Caki2 (cell line): Measurements from ENCODE around the gene VSTM2B. TPM values are rescaled to one million over a fixed set of nuclear protein-coding genes. Genes with fewer than 3 reads are reported as not detected.

Experiments
- DNase-seq: peaks from one replicate; pipeline ENCODE4 v3.0.0-alpha.2; 2015; ENCODE audit warnings: low read depth
- in situ Hi-C: cut with HindIII; loops from 2 replicates; pipeline ENCODE4 v1.10.0; 2016; ENCODE audit warnings: low sequenced_read_pairs, low pct_unique_long_range_greater_than_20kb, mixed read lengths
- total RNA-seq: library from RNA; depleted of rRNA; stranded (reverse); fragments of >200 nt; shearing (Covaris generic); gene quantifications from 2 replicates; pipeline ENCODE4 v1.2.3, GENCODE V29; 2014; ENCODE audit warnings: low replicate concordance

VSTM2B gene
- total RNA-seq, 1 experiment from 2014 or later, result not detected

DNA sequence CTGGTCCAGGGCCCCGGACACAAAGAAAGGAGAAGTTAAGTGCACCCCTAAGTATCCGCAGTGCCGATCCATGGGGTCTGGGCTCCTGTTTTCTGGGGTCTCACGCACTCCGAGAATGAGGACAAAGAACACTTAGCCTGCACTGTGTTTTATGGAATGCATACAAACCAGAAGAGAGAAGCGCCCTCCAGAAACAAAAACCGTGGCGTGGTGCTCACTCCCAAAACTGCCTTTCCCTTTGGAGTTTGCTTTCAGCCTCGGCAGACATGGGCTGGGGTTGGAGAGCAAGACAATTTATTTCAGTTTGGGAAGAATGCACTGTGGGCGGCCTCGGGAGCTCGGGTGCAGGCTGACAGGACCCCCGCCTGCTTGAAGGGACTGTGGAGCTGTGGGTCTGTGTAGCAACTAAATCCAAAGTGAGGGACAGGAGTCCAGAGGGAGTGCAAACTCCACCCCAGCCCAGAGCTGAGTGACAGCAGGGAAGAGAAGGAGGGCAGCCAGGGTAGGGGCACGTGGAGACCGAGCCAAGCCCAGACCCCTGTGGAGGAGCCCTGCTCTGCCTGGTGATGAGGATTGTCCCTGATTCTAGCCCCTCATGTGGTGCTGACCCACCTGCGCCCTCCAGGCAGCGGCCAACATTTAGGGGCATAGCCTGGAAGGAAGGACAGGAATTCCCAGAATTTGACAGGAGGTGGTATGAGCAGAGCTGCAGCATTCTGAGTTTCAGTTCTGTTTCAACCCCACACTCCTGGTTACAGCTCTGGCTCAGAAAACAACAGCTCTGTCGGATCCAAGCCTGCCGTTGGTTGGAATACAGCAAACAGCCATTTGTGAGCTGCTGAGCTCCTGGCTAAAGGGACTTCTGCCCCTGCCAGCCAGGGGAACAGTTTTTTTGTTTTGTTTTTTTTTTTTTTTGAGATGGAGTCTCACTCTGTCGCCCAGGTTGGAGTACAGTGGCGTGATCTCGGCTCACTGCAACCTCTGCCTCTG lies 42.5 kb downstream of the VSTM2B start:
- in situ Hi-C loops, result no loop called here
- DNase-seq, result no peak

DNA sequence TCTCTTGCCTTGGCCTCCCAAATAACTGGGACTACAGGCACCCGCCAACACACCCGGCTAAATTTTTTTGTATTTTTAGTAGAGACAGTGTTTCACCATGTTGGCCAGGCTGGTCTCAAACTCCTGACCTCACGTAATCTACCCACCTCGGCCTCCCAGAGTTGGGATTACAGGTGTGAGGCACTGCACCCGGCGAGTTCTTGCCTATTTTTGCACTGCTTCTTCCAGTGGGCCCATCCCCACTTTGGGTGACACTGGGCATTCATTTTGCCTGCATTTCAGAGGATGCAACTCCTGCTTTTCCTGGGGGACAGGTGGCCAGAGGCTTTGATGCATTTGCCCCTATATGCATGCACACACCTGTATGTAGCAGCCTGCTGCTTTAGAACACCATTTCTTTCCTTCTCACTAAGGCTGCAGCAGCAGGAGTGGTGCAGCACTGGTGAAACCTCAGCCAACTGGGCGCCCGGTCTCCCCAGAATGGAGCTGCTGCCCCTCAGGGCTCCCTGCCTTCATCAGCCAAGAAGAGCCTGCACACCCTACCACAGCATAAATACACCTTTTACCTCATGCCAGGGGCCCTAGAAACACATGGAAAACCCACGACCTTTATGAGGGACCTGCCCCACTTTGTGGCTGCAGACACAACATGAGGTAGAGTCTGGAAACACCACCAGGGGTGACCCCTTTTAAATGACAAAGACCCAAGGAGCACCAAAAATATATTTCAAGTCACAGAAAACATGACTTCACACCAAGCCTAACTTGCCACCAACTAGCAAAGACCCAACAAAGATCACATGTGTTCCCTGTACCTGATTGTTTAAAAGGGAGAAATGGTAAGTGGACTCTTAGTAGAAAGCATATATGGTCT lies 43.5 kb downstream of the VSTM2B start:
- in situ Hi-C loops, result no loop called here
- DNase-seq, result no peak

DNA sequence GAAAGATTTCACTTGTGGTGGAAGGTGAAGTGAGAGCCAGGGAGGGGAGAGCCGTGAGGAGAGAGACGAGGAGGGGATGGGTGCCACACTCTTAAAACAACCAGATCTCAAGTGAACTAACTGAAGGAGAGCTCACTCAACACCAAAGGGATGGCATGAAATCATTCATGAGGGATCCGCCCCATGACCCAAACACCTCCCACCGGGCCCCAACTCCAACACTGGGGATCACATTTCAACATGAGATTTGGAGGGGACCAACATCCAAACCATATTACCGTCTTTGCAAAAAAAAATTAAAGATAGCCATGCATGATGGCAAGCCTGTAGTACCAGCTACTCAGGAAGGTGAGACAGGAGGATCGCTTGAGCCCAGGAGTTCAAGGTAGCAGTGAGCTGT lies 45.4 kb downstream of the VSTM2B start:
- in situ Hi-C loops, result no loop called here

DNA sequence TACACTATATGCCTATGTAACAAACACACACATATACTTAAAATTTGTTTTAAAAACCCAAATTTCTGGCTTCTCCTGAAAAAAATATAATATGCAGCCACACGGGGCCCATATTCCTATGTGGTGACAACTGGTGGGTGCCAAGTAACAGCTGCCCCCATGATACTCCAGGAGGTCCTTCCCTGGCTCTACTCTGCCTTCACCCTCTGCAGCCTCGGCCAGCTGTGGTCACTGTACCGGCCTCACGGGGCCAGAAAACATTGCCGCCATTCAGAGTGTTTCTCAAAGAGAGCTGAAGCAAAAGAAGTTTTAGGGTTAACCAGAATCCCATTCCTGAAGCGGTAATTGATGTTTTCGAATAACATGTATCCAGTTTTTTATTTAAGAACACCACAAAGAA lies 47.7 kb downstream of the VSTM2B start:
- no peak for DNase-seq
- in situ Hi-C loops, result no loop called here

More for the DNA sequence above, 45.4 kb downstream of the VSTM2B start:
- DNase-seq, result no peak

DNA sequence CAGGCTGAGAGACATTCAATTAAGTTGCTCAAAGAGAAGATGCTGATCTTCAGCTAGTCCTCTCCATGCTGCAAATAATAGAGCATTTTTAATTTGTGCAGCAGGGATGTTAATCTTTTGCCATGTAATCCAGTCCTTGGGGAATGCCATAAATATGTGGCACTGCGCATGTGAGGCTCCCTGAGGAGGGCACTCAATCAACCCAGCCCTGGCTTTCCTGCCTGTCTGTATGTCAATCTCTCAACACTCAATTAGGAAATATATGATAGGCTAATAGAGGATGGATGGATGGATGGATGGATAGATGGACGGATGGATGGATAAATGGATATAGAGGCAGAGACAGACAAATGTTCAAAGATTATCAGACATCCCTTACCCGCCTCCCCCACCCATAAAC lies 48.7 kb downstream of the VSTM2B start:
- in situ Hi-C loops, result no loop called here
- DNase-seq, result no peak

DNA sequence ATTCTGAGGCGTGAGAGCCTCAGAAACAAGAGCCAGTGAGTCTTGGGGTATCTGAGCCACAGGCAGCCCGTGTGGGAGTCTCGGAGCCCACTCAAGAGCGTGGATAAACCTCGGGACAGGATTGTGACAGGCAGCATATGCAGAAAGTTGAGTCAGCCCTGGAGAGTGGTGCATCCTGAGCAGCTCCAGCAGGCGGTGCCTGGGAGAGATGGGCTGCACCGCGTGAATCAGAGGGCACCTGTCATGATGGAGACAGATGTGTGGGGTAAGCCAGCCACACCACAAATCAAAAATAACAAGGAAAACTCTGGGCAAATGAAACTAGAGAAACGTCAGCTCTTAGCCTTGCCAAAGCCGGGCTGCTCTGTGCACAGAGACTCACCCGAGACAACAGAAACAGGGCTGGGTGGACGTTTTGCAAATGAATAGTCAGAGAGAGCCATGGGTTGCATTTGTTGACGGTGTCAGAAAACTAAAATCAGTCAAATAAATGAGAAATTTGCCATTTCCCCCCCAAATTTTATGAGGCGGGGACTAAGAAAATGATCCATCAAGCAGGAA lies 50.3 kb downstream of the VSTM2B start:
- in situ Hi-C loops, result no loop called here
- no peak for DNase-seq

DNA sequence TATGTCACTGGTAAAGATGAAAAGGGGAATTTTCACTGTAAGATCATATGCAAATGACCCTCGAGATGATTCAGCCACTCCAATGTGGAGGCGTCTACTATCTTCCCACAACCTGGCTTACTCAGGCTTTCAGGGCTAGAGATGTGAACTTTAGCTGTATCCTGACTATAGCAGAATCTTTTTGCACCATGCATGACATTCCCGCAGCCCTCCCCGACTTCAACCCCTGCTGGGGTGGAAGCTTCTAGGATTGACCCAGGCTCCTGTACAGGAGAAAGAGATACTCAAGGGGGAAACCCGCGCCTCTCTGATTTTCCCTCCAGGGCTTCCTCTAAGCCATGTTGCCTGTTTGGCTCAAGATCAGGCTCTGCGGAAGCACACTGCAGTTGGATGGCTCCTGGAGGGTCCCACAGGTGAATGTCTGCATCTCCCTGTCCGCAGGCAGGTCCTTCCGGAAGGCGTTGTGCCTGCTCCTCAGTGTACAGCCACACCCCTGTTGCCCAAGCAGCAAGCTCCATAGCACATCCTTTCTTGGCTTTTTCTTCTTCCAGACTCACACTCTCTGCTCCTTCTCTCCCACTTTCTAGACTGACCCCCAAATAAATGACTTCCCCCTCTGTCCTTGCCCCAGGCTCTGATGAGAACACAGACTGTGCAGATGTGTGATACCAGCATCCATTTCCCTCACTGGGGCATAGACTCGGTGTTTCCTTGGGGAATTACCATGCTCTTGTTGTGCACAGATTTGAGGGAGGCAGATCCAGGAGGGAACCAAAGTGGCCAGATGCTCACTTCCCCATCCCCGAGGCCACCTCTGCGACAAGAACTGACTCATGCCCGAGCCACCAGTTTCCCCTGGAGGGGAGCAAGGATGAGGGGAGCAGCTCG lies 51.2 kb downstream of the VSTM2B start:
- peak; percentile 40 for DNase-seq
- in situ Hi-C loops, result no loop called here

DNA sequence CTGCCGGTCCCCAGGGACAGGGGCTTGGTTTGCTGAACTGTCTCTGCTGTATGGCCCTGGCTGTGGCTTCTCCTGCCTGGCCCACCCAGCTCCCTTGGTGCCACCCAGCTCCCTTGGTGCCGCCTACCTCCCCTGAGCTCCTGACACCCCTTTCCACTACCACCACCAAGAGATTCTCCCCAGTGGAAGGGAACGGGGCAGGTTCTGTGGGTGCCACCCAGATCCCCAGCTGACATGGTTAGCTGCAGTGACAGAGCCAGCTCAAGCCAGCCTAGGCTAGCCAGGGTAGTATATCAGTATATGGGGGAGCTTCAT lies 51.8 kb downstream of the VSTM2B start:
- in situ Hi-C loops, result no loop called here
- no peak for DNase-seq

DNA sequence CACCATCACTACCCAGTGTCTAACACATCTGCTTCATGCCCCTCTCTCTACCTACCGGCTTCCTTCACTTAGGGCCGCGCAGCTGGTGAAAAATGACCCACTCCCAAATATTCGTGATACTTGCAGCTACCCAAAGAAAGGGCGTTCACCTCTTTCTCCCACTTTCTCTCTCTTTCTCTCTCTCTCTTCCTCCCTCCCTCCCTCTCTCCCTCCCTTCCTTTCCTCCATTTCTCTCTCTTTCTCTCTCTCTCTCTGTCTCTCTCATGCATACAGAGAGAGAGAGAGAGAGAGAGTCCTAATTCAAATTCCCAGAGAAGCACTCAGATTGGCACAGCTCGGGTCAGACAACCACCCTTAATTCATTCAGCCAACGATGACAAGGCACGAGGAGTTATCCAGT lies 52.6 kb downstream of the VSTM2B start:
- in situ Hi-C loops, result no loop called here
- DNase-seq, result no peak

DNA sequence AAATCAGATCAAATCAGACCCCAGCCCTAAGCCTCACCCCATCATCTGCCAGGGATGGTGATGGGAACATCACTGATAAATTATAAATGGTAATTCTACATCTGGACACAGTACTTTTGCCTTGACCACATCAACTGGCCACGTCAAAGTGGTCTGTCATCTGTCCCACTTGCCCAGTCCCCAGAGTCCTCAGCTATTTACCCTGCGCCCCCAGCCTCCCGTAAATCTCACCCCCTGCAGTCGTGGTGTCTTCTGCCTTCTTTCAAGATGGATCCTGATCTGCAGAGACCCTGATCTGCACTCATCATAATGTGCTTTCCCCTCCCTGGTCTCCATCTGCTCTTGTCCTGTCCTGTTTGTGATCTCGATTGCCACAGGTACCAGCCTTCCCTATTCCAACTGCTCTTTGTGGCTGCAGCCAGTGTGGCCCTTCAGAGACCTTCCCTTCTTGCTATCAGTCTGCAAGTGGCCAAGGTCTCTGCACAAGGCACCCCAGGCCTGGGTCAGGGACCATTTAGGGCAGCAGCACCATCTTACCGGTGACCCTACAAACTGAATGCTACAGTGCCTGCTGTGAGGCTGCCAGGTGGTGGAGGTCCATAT lies 53.6 kb downstream of the VSTM2B start:
- in situ Hi-C loops, result no loop called here
- no peak for DNase-seq

DNA sequence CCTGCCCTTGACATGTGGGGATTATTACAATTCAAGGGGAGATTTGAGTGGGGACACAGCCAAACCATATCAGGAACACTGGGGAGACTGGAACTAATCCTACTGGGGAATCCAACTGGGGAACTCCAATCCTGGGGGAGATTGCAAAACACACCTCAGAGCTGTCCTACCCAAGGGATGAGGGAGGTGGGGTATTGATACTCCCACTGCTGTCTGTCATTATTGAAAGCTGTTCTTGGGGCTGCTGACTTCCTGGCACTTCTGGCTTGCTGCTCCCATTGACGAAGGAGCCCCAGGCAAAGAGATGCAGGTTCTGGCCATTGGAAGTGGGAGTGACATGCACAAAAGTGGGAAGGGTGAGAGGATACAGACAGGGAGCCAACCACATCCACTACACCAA lies 55.6 kb downstream of the VSTM2B start:
- in situ Hi-C loops, result no loop called here

DNA sequence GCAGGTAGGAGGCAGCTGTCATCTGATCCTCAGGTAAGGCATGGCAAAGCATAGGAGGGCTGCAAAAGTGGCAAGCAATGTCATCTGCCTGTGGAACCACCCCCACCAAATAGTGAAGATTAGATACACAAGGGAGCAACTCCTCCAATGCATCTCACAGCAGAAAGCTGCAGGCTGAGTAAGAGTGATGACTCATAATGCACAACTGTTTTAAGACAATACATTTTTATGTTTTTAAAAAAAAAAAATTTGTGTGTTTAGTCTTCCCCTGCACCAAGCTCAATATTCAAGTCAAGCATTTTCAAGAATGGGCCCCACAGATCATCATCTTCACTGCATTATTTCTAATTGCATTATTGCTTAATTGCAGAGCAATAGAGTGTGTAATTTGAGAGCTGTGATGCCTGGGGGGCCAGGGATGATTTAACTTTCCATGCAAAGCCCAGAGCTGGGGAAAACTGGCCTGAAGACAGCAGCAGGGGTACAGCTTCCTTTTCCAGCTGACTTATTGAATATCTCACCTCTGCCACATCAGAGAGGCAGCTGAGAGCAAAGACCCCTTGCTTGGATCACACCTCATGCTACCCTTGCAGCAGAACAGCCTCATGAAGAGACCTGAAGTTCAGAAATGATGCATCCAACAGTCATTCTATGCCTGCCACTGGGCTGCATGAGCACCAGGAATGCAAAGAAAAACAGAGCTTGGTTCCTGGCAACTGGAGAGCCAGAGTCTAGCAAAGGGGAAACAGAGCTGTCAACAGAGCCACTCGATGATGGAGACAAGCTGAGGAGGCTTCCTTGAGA lies 57.6 kb downstream of the VSTM2B start:
- peak; percentile 30 for DNase-seq
- in situ Hi-C loops, result no loop called here

More for the DNA sequence above, 55.6 kb downstream of the VSTM2B start:
- no peak for DNase-seq

DNA sequence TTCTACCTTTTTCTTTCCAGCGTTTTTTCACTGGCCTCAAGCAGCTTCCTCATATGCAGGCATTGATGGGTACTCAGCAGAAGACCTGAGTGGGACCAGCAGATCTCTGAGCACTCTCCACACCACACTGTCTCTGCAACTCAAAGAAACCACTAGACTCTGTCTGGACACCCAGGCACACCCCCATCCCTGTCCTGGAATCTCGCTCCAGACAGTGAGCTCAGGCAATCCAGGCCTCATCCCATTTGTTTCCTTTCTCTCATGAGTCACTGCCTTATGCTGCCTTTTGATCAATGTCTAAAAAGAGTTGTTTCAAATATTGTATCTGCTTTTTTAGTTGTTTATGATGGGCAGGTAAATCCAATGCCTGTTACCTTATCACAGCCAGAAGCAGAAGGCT lies 60.6 kb downstream of the VSTM2B start:
- in situ Hi-C loops, result no loop called here
- DNase-seq, result no peak

DNA sequence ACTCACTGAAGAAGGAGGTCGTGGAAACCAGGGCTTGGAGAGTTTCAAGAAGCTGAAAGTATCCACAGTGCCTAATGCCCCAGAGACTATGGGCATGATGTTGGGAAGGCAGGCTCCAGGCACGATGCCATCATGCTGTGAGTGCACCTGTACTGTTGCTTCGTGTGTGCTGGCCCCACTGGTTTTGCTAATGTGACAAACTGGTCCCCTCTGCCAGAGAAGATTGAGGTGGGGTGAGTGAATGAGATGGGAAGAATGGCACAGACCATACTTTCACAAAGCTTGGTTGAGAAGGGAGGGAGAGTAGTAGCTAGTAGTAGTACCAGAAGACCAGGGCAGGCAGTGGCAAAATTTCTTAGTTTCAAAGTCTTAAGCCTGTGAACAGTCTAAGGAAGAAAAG lies 61.3 kb downstream of the VSTM2B start:
- DNase-seq, result no peak

DNA sequence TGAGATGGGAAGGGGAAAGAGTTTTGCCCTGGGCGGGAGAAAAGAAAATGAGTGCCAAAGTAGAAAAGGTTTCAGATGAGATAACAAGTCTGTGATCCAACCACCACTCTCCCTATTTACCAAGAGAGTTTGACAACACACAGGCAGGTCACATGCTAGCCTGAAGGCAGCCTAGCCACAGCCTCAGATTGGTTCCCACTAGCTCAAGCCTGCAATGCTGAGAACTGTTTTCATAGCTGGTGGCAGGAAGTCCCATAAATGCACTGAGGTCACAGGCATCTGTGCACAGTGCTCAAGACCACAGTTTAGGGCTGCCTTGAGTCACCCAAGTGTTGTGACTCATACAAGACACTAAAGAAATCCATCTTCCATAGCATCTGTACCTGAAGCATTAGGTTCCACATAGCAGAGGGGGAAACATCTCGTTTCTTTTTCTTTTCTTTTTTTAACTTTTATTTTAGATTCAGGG lies 61.8 kb downstream of the VSTM2B start:
- in situ Hi-C loops, result no loop called here
- peak; percentile 39 for DNase-seq

More for the DNA sequence above, 61.3 kb downstream of the VSTM2B start:
- in situ Hi-C loops, result no loop called here

DNA sequence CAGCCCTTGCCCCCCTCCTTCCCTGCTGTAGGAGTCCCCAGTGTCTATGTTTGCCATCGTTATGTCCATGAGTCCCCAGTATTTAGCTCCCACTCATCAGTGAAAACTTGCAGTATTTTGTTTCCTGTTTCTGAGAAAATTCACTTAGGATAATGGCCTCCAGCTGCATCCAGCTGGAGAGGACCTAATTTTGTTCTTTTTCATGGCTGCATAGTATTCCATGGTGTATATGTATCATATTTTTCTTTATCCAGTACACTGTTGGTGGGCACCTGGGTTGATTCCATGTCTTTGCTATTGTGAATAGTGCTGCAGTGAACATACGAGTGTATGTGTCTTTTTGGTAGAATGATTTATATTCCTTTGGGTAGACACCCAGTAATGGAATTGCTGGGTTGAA lies 62.3 kb downstream of the VSTM2B start:
- in situ Hi-C loops, result no loop called here

DNA sequence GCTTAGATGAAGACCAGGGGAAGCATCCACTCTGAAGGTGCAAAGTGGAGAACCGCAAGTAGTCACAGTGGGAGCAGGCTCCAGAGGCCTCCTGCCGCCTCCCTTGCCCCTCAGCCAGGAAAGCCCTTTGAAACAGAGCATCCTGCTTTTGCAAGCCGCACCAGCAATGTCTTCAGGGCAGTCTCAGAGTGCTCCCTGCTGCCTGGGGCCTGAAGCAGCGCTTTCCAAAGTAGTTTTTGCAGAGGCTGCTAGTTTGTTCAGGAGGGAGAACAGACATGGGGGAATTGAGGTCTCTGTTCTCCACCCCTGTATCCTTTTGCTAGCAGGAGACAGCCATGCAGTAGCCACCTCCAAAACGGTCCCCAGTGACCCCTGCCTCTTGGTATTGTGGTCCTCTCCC lies 64.5 kb downstream of the VSTM2B start:
- in situ Hi-C loops, result no loop called here
- no peak for DNase-seq

More for the DNA sequence above, 62.3 kb downstream of the VSTM2B start:
- no peak for DNase-seq
